ENCODE data around the gene CFD.

DNA sequence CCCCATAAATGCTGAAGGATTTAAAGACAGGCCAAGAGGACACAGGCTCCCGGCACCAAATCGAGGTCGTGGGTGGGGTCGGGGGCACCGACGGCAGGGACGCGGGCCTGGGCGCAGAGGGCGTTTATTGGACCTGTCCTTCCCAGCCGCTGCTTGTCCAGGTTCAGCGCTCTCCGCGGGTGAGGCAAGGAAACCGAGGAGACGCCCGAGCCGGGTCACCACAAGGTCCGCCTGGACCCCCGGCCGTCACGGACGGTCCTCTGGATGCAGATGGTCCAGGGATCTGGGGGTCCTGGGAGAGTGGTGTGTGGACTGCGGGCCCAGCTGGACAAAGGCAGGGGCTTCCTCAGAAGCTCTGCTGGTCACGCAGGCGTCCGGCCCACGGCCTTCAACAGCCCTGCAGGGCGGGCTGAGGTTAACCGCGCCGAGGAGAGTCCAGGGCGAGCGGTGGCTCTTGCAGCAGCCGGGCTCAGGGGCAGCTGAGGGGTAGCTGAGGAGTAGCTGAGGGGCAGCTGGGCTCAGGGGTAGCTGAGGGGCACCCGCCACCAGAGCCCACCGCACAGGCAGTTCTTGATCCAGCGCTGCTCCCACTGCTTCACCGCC is 8.5 kb downstream of the CFD start:
- TF ChIP-seq CTCF (IDR thresholded peaks at IDR 0.05; ENCODE audit: insufficient read depth, low read length, poor library complexity, severe bottlenecking) = no peak
- TF ChIP-seq EZH2phosphoT487 (conservative IDR thresholded peaks at IDR 0.05; ENCODE audit: low read length) = no peak
